Neural cell (in vitro differentiated cells): ENCODE results near the gene PHTF2.

Source experiments
- EP300 ChIP-seq: fragments of 450-650 bp; conservative IDR thresholded peaks from 2 replicates; pipeline ENCODE4 v1.6.1; 2014; ENCODE audit warnings: antibody characterized with exemption, mild to moderate bottlenecking, moderate library complexity; ENCODE audit not compliant: poor library complexity, severe bottlenecking
- EZH2 ChIP-seq: fragments of 200-600, 300-800 bp; shearing (Covaris generic), sonication (generic); IDR thresholded peaks from 2 replicates; pipeline ENCODE4 v1.6.1; 2014; ENCODE audit warnings: antibody characterized with exemption, low read length, borderline replicate concordance, mild to moderate bottlenecking; ENCODE audit not compliant: insufficient read depth, poor library complexity, severe bottlenecking
- POLR2AphosphoS5 ChIP-seq: IDR thresholded peaks from 2 replicates; pipeline ENCODE4 v1.6.1; 2012
- RAD21 ChIP-seq: fragments of 450-650 bp; conservative IDR thresholded peaks from 2 replicates; pipeline ENCODE4 v1.6.1; 2014; ENCODE audit warnings: antibody characterized with exemption, mild to moderate bottlenecking, moderate library complexity
- TAF1 ChIP-seq: IDR thresholded peaks from 2 replicates; pipeline ENCODE4 v1.6.1; 2012; ENCODE audit warnings: low read depth
- TF ChIP-seq, protein P1 (sequence below): fragments of 450-650 bp; IDR thresholded peaks from 2 replicates; pipeline ENCODE4 v1.5.1; 2014; ENCODE audit warnings: antibody characterized with exemption, mild to moderate bottlenecking, moderate library complexity; ENCODE audit not compliant: poor library complexity, severe bottlenecking

DNA sequence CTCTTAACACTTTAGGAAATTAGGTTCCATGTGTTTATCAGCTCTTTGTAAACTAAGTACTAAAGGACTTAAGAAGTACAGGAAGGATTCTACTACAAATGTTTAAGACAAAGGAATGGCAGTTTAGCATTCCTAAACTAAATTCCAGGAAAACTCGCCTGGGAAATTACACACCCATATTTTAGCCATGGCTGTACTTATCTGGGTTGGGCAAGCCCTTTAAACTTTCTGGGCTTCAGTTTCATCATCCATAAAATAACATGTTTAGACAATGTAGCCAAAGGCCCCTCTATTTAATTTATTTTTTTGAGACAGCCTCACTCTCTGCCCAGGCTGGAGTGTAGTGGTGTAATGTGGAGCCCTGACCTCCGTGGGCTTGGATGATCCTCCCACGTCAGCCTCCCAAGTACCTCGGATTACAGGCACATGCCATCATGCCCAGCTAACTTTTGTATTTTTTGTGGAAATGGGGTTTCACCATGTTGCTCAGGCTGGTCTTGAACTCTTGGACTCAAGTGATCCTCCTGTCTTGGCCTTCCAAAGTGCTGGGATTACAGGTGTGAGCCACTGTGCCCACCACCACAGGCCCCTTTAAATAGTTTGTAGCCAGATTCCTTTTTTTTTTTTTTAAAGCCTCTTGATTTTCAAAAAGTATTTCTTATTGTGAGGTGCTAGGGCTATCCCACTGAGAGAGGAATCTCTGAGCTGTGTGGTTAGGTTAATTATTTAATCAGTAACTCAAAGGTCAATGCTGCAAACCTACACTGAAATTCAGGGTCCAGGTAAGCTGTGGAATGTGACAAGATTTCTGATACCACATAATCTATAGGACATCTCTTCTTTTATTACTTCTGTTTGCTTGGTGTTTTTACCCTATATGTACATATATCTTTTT, 32.4 kb upstream of the PHTF2 start:
- TF ChIP-seq, protein P1, sequence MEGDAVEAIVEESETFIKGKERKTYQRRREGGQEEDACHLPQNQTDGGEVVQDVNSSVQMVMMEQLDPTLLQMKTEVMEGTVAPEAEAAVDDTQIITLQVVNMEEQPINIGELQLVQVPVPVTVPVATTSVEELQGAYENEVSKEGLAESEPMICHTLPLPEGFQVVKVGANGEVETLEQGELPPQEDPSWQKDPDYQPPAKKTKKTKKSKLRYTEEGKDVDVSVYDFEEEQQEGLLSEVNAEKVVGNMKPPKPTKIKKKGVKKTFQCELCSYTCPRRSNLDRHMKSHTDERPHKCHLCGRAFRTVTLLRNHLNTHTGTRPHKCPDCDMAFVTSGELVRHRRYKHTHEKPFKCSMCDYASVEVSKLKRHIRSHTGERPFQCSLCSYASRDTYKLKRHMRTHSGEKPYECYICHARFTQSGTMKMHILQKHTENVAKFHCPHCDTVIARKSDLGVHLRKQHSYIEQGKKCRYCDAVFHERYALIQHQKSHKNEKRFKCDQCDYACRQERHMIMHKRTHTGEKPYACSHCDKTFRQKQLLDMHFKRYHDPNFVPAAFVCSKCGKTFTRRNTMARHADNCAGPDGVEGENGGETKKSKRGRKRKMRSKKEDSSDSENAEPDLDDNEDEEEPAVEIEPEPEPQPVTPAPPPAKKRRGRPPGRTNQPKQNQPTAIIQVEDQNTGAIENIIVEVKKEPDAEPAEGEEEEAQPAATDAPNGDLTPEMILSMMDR: no peak
- TF ChIP-seq EP300 (no peak), EZH2 (no peak), TAF1 (no peak), POLR2AphosphoS5 (no peak), RAD21 (no peak)
